Hepatocyte (in vitro differentiated cells): ENCODE measurements around the gene PARD3B. TPM values are rescaled to one million over a fixed set of nuclear protein-coding genes. Genes with fewer than 3 reads are reported as not detected.

Source experiments
- DNase-seq: peaks from one replicate; pipeline ENCODE4 v3.0.0-alpha.2; 2016; ENCODE audit warnings: low spot score
- H2AFZ ChIP-seq: fragments of 200-600 bp; sonication (generic); 2 replicates; pipeline ENCODE4 v1.6.0; 2016; ENCODE audit warnings: antibody characterized with exemption, mild to moderate bottlenecking
- H3K27ac ChIP-seq: fragments of 200-600 bp; sonication (generic); 2 replicates; pipeline ENCODE4 v1.5.1; 2016; ENCODE audit warnings: mild to moderate bottlenecking
- H3K27me3 ChIP-seq: fragments of 200-600 bp; sonication (generic); 2 replicates; pipeline ENCODE4 v1.6.1; 2016
- H3K36me3 ChIP-seq: fragments of 200-600 bp; sonication (generic); replicated peaks from 2 replicates; pipeline ENCODE4 v1.5.1; 2016; ENCODE audit warnings: low read depth; ENCODE audit not compliant: insufficient read depth
- H3K4me1 ChIP-seq: fragments of 200-600 bp; sonication (generic); 2 replicates; pipeline ENCODE4 v1.5.1; 2016; ENCODE audit warnings: mild to moderate bottlenecking, moderate library complexity; ENCODE audit not compliant: insufficient read depth
- H3K4me2 ChIP-seq: fragments of 200-600 bp; sonication (generic); 2 replicates; pipeline ENCODE4 v1.6.0; 2016
- H3K4me3 ChIP-seq: fragments of 200-600 bp; sonication (generic); 2 replicates; pipeline ENCODE4 v1.5.1; 2016; ENCODE audit warnings: mild to moderate bottlenecking
- H3K79me2 ChIP-seq: fragments of 200-600 bp; sonication (generic); 2 replicates; pipeline ENCODE4 v1.6.0; 2017; ENCODE audit warnings: mild to moderate bottlenecking
- H3K9me2 ChIP-seq: fragments of 200-600 bp; sonication (generic); replicated peaks from 2 replicates; pipeline ENCODE4 v1.6.0; 2017; ENCODE audit warnings: mild to moderate bottlenecking; ENCODE audit not compliant: insufficient read depth
- H3K9me3 ChIP-seq: fragments of 200-600 bp; sonication (generic); 2 replicates; pipeline ENCODE4 v1.5.1; 2016; ENCODE audit warnings: low read depth, mild to moderate bottlenecking
- H4K20me1 ChIP-seq: fragments of 200-600 bp; sonication (generic); 2 replicates; pipeline ENCODE4 v1.6.0; 2016; ENCODE audit warnings: mild to moderate bottlenecking; ENCODE audit not compliant: insufficient read depth, poor library complexity, severe bottlenecking
- EZH2 ChIP-seq: fragments of 200-600 bp; sonication (generic); IDR thresholded peaks from 2 replicates; pipeline ENCODE4 v1.6.1; 2016; ENCODE audit warnings: antibody characterized with exemption, mild to moderate bottlenecking, borderline replicate concordance
- EZH2phosphoT487 ChIP-seq: fragments of 200-600 bp; sonication (generic); IDR thresholded peaks from one replicate; pipeline ENCODE4 v1.6.1; 2018; ENCODE audit warnings: antibody characterized with exemption, mild to moderate bottlenecking, low read depth, moderate library complexity; ENCODE audit not compliant: unreplicated experiment, severe bottlenecking
- WGBS: methylation state at CpG from one replicate; pipeline ENCODE4 v1.1.6; 2016; ENCODE audit warnings: low lambda C conversion rate; ENCODE audit errors: missing lambda C conversion rate; 5-methylcytosine and 5-hydroxymethylcytosine counted together
- polyA plus RNA-seq: library from polyadenylated mRNA; unstranded; fragments of >200 nt; fragmentation: Nextera tagmentation; extraction: Ambion mirVana; gene quantifications from 2 replicates; pipeline ENCODE4 v1.2.1, GENCODE V29; 2016
- total RNA-seq: library from RNA; depleted of rRNA; stranded (reverse); fragments of >200 nt; gene quantifications from 2 replicates; pipeline ENCODE4 v1.2.3, GENCODE V29; 2014
- TF ChIP-seq, protein P1 (sequence below): fragments of 200-600 bp; sonication (generic); IDR thresholded peaks from 2 replicates; pipeline ENCODE4 v1.5.1; 2016; ENCODE audit warnings: antibody characterized with exemption, mild to moderate bottlenecking; ENCODE audit not compliant: poor library complexity

PARD3B gene
- total and polyA plus RNA-seq, 2 experiments from 2014 or later, result 11.5 to 21.7 TPM

DNA sequence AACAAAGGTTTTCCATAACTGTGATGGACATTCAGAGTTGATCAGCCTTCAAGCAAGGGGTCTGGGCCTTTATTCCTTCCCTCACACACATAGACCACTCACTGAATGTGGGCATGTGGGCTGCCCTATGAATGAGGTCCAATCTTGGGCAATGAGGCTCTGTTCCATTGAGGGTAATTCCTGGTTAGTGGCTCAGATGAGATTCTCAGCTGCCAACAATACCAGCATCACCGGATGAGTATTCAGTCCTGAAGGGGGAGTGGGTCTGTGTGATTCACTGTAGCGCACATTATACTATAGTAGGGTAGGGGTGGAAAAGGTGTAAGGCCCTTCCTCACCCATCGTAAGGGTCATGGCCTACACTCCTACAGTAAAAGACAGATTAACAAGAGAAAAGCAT, 9.9 kb upstream of the PARD3B start:
- H4K20me1 ChIP-seq, result no peaks in the 10 kb centered on the region
- H3K27ac ChIP-seq, result no peak overlapping the region
- H3K4me2 ChIP-seq, result no peak overlapping the region
- no peak overlapping the region for H2AFZ ChIP-seq
- H3K4me1 ChIP-seq, result no peaks in the 10 kb centered on the region
- no peak for DNase-seq
- no peaks in the 10 kb centered on the region for H3K9me2 ChIP-seq
- H3K36me3 ChIP-seq, result no peaks in the 10 kb centered on the region
- WGBS, result 98% methylated on average over 3 of the region's 3 CpGs
- no peaks in the 10 kb centered on the region for H3K9me3 ChIP-seq
- no peaks in the 10 kb centered on the region for H3K27me3 ChIP-seq
- no peaks in the 10 kb centered on the region for H3K79me2 ChIP-seq
- TF ChIP-seq, protein P1, sequence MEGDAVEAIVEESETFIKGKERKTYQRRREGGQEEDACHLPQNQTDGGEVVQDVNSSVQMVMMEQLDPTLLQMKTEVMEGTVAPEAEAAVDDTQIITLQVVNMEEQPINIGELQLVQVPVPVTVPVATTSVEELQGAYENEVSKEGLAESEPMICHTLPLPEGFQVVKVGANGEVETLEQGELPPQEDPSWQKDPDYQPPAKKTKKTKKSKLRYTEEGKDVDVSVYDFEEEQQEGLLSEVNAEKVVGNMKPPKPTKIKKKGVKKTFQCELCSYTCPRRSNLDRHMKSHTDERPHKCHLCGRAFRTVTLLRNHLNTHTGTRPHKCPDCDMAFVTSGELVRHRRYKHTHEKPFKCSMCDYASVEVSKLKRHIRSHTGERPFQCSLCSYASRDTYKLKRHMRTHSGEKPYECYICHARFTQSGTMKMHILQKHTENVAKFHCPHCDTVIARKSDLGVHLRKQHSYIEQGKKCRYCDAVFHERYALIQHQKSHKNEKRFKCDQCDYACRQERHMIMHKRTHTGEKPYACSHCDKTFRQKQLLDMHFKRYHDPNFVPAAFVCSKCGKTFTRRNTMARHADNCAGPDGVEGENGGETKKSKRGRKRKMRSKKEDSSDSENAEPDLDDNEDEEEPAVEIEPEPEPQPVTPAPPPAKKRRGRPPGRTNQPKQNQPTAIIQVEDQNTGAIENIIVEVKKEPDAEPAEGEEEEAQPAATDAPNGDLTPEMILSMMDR, result no peak
- TF ChIP-seq EZH2phosphoT487 (no peak), EZH2 (no peak)
- H3K4me3 ChIP-seq, result no peak overlapping the region

DNA sequence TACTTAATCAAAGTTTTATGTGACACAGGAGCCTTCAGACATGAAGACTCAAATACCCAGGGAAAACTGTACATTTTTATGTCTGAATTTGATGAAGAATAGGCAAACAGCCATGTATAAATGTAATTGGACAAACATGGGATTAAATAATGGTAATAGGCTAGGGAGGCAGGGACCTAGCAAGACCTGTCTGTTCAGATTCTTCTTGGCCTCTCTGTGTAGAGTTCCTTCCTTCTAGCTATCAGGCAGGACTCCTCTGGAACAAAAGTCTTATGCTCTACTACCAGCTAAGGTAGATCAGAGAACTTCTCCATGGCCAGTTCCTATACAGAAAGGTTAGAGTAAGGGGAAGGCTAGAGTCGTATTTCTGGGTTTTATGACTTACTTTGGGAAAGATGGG, 9.5 kb upstream of the PARD3B start:
- Histone ChIP-seq H3K79me2 (no peaks in the 10 kb centered on the region), H3K27me3 (no peaks in the 10 kb centered on the region), H3K4me2 (no peak overlapping the region), H2AFZ (no peak overlapping the region), H3K9me2 (no peaks in the 10 kb centered on the region), H3K9me3 (no peaks in the 10 kb centered on the region), H3K36me3 (no peaks in the 10 kb centered on the region), H3K27ac (no peak overlapping the region), H3K4me3 (no peak overlapping the region), H4K20me1 (no peaks in the 10 kb centered on the region), H3K4me1 (no peaks in the 10 kb centered on the region)
- TF ChIP-seq, protein P1, result no peak
- no peak for TF ChIP-seq EZH2phosphoT487
- DNase-seq, result no peak
- 90% methylated on average over 1 of the region's 1 CpG for WGBS

DNA sequence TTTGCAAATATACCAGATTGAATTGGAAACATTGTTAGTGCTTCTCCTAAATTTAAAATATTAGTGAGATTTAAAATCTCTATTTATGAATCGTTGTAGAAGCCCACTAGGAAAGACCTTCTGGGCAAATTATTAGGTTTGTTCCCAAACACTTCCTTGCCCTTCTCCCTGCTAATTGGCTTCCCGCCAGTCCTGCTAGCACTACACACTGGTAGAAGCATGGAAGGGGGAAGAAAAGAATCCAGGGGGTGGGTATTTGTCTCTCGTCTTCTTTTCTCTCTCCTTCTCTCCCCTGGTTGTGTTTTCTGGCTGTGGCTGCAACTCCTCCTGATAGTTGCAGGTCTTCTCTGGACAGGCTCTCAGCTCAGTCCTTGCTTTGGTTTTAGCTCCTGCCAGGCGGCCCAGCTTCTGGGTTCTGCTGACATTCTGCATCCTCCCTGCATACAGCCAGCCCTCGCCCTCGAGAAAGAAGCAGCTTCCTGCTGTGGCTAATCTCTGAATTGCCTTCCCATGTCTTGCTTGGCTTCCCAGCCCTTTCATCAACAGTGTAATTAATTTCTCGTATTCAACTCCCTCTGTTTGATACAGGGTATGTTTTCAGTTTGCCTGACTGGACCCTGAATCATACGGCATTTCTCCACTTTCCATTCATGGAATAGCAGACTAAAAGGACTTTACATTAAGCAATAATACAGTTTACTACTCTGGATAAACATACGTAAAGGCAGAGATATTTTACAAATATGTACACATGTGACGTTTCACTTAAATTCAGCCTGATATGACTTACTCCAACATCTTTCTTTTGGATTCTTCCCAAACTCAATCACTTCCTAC, 6.9 kb upstream of the PARD3B start:
- H3K9me3 ChIP-seq, result no peaks in the 10 kb centered on the region

More for the DNA sequence above, 6.9 kb upstream of the PARD3B start:
- Histone ChIP-seq H3K9me2 (no peaks in the 10 kb centered on the region), H3K4me1 (no peaks in the 10 kb centered on the region), H3K36me3 (no peaks in the 10 kb centered on the region), H3K79me2 (no peaks in the 10 kb centered on the region), H3K4me3 (no peak overlapping the region), H3K27me3 (no peaks in the 10 kb centered on the region), H4K20me1 (no peaks in the 10 kb centered on the region), H2AFZ (no peak overlapping the region), H3K27ac (no peak overlapping the region), H3K4me2 (peak overlapping the region; percentile 51)
- TF ChIP-seq EZH2, result no peak
- no peak for TF ChIP-seq EZH2phosphoT487
- TF ChIP-seq, protein P1, result no peak
- DNase-seq, result peak; percentile 28
- 54% methylated on average over 9 of the region's 10 CpGs for WGBS
